GM21360 (cell line): ENCODE measurements around the gene DIABLO.

Experiments
- ATAC-seq: cut with Tn5 transposase; IDR thresholded peaks from one replicate; pipeline ENCODE4 v1.9.1; 2021; ENCODE audit warnings: mild to moderate bottlenecking, moderate library complexity; ENCODE audit not compliant: unreplicated experiment

DIABLO gene

GRCh38 chr12:122159882-122160281 lies 66.0 kb downstream of the DIABLO start:
- no peak for ATAC-seq

GRCh38 chr12:122158700-122159285 lies 67.1 kb downstream of the DIABLO start:
- ATAC-seq: no peak
